Esophagus squamous epithelium (tissue), 5 donors: ENCODE results near the gene PRR33. TPM values are rescaled to one million over a fixed set of nuclear protein-coding genes. Genes with fewer than 3 reads are reported as not detected.
A peak's percentile ranks its signal among the peaks of the same experiment; 100 is the strongest.

Source experiments
- DNase-seq: peaks from one replicate; lab custom pipeline; 2025; lab: John Stamatoyannopoulos, UW
- H3K27ac ChIP-seq, 4 donors: fragments of 200-600 bp; sonication (generic); one replicate each; pipeline ENCODE4 v1.5.1; 2016 to 2019; ENCODE audit warnings: mild to moderate bottlenecking in 1 of 4
- H3K27me3 ChIP-seq, 4 donors: fragments of 200-600 bp; sonication (generic); 1 replicate in 3 of 4; 2 replicates in 1 of 4; pipeline versions ENCODE4 v1.5.1 to v1.6.0; 2017 to 2021; ENCODE audit warnings: antibody characterized with exemption in 1 of 4
- H3K36me3 ChIP-seq, 3 donors: fragments of 200-600 bp; sonication (generic); one replicate each; pipeline ENCODE4 v1.5.1; 2016 to 2019
- H3K4me1 ChIP-seq, 3 donors: fragments of 200-600 bp; sonication (generic); one replicate each; pipeline ENCODE4 v1.5.1; 2017 to 2019
- H3K4me3 ChIP-seq, 4 donors: fragments of 200-600 bp; sonication (generic); 1 replicate in 3 of 4; 2 replicates in 1 of 4; pipeline ENCODE4 v1.5.1; 2016 to 2019; ENCODE audit warnings: mild to moderate bottlenecking in 2 of 4, moderate library complexity in 1 of 4
- H3K9me3 ChIP-seq, 3 donors: fragments of 200-600 bp; sonication (generic); one replicate each; pipeline ENCODE4 v1.5.1; 2016 to 2019
- POLR2A ChIP-seq, 4 donors: fragments of 450-650 bp; IDR thresholded peaks; one replicate each; pipeline ENCODE4 v1.6.1; 2017; ENCODE audit warnings: antibody characterized with exemption in 4 of 4, mild to moderate bottlenecking in 4 of 4, moderate library complexity in 3 of 4
- WGBS, 2 donors: methylation state at CpG; one replicate each; pipeline ENCODE4 v1.1.5; 2018; 5-methylcytosine and 5-hydroxymethylcytosine counted together
- intact Hi-C: fragments of 100-400 bp; cut with DNase I; formaldehyde crosslinking; loops from one replicate; pipeline ENCODE4 v1.15.0; 2022
- total RNA-seq, 4 donors: library from RNA; depleted of rRNA; stranded (reverse); fragments of >200 nt; gene quantifications; one replicate each; pipeline ENCODE4 v1.1.0, GENCODE V29; 2016
- TF ChIP-seq, protein P1 (sequence below), 6 experiments: fragments of 450-650 bp in 4 of 6; fragments of 200-600 bp in 2 of 6; sonication (generic) in 2 of 6; IDR thresholded peaks; one replicate each; pipeline ENCODE4 v1.5.1; 2016 to 2019; ENCODE audit warnings: antibody characterized with exemption in 6 of 6, mild to moderate bottlenecking in 4 of 6, moderate library complexity in 4 of 6
- donor health status: DM: yes; HTN: yes; CAD: no.

The PRR33 gene
- total RNA-seq, 4 donors from 2014 or later = not detected

- Histone ChIP-seq H3K27me3 (no peaks in the 10 kb centered on the region), H3K36me3 (peaks cover 0 to 49% (median 26%) of the 10 kb centered on the region in 3 donors), H3K27ac (peak overlapping the region; percentile 84 to 92 (median 90)), H3K4me1 (peaks cover 37 to 66% (median 39%) of the 10 kb centered on the region in 3 donors), H3K9me3 (no peaks in the 10 kb centered on the region), H3K4me3 (peak overlapping the region in 1 of 4 donors; percentile 18)
- intact Hi-C loops = no loop called here
- no peak for TF ChIP-seq POLR2A (IDR thresholded peaks at IDR 0.05)
- TF ChIP-seq, protein P1, sequence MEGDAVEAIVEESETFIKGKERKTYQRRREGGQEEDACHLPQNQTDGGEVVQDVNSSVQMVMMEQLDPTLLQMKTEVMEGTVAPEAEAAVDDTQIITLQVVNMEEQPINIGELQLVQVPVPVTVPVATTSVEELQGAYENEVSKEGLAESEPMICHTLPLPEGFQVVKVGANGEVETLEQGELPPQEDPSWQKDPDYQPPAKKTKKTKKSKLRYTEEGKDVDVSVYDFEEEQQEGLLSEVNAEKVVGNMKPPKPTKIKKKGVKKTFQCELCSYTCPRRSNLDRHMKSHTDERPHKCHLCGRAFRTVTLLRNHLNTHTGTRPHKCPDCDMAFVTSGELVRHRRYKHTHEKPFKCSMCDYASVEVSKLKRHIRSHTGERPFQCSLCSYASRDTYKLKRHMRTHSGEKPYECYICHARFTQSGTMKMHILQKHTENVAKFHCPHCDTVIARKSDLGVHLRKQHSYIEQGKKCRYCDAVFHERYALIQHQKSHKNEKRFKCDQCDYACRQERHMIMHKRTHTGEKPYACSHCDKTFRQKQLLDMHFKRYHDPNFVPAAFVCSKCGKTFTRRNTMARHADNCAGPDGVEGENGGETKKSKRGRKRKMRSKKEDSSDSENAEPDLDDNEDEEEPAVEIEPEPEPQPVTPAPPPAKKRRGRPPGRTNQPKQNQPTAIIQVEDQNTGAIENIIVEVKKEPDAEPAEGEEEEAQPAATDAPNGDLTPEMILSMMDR (IDR thresholded peaks at IDR 0.05) = peak; percentile 86 to 96 (median 90)
- DNase-seq = no peak
- 5 to 47% methylated on average over 3 to 4 of the region's 23 CpGs for WGBS, 2 donors
These were observed 9.1 kb downstream of the PRR33 start for GRCh38 chr11:1882265-1883238.

- no peak for DNase-seq
- intact Hi-C loops = no loop called here
- Histone ChIP-seq H3K4me1 (peaks cover 46 to 67% (median 46%) of the 10 kb centered on the region in 3 donors), H3K4me3 (peak overlapping the region in 1 of 4 donors; percentile 18), H3K27ac (peak overlapping the region; percentile 84 to 92 (median 90)), H3K36me3 (peaks cover 0 to 40% (median 21%) of the 10 kb centered on the region in 3 donors), H3K27me3 (no peaks in the 10 kb centered on the region), H3K9me3 (no peaks in the 10 kb centered on the region)
- WGBS, 2 donors = 40 to 69% methylated on average over 6 of the region's 43 CpGs
- TF ChIP-seq, protein P1 (IDR thresholded peaks at IDR 0.05) = no peak
- no peak for TF ChIP-seq POLR2A (IDR thresholded peaks at IDR 0.05)
These were observed 10.0 kb downstream of the PRR33 start for GRCh38 chr11:1881442-1882264.

- no peak for DNase-seq
These were observed 10.8 kb downstream of the PRR33 start for GRCh38 chr11:1880746-1881441.

GRCh38 chr11:1879941-1880720 lies 11.6 kb downstream of the PRR33 start:
- DNase-seq = no peak
- Histone ChIP-seq H3K4me1 (peaks cover 61 to 83% (median 61%) of the 10 kb centered on the region in 3 donors), H3K36me3 (peaks cover 0 to 25% (median 19%) of the 10 kb centered on the region in 3 donors), H3K4me3 (no peak overlapping the region), H3K9me3 (no peaks in the 10 kb centered on the region), H3K27me3 (no peaks in the 10 kb centered on the region), H3K27ac (peak overlapping the region; percentile 84 to 92 (median 90))
- 59 to 68% methylated on average over 6 to 21 of the region's 32 CpGs for WGBS, 2 donors
- intact Hi-C loops = no loop called here
- TF ChIP-seq, protein P1 (IDR thresholded peaks at IDR 0.05) = no peak
- no peak for TF ChIP-seq POLR2A (IDR thresholded peaks at IDR 0.05)

More at GRCh38 chr11:1880746-1881441, 10.8 kb downstream of the PRR33 start:
- TF ChIP-seq, protein P1 (IDR thresholded peaks at IDR 0.05) = no peak
- Histone ChIP-seq H3K4me3 (no peak overlapping the region), H3K27ac (peak overlapping the region; percentile 84 to 92 (median 90)), H3K36me3 (peaks cover 0 to 33% (median 21%) of the 10 kb centered on the region in 3 donors), H3K9me3 (no peaks in the 10 kb centered on the region), H3K4me1 (peaks cover 53 to 75% (median 54%) of the 10 kb centered on the region in 3 donors), H3K27me3 (no peaks in the 10 kb centered on the region)
- intact Hi-C loops = no loop called here
- WGBS, 2 donors = 0 to 100% methylated on average over 1 to 5 of the region's 9 CpGs
